Hippocampal formation (tissue), 2 donors: ENCODE results near the gene TBX4.
"Not testable (repeated sequence)": the region's sequence is repeated elsewhere in the genome, so short reads cannot be mapped to it uniquely, and the experiment has no call there.

Experiments
- DNase-seq, 2 donors: peaks; one replicate each; lab custom pipeline; 2025; lab: John Stamatoyannopoulos, UW

The TBX4 gene

DNA sequence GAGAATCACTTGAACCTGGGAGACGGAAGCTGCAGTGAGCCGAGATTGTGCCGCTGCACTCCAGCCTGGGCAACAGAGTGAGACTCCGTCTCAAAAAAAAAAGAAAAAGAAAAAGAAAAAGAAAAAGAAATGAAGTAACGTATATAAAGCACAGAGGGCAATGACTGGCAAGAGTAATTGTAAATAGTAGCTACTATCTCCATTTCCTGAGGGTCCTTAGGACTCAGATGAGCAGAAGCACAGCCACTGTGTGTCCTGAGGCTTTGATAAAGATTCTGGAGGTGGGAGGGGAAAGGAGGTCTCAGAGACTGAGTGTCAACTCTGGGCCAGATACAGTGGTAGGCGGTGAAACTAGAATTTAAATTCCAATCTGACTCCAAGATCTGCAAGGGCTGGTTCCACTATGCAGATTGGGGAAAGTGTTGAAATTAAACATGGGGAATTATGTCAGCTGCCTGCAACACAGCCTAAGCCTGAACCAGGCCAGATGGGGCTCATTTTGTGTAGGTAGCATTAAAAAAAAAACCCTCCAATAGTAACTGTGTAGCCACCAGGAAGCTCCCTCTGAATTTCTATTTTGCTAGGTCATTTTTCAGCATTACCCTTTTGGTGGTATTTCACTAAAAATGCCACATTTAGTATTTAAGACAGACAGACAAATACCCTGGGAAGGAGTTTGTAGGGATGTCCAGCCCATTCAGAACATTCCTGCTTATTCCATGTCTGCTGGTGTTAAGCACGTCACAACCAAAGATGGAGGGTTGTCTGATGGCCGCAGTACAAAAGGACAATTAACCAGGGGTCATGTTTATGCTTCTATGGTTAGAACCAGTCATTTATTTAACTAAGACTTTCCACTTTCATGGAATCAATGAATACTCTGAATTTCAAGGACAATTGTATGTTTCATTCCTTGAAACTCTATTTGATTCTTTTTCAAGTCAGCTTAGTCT lies 46.1 kb downstream of the TBX4 start:
- no peak for DNase-seq

DNA sequence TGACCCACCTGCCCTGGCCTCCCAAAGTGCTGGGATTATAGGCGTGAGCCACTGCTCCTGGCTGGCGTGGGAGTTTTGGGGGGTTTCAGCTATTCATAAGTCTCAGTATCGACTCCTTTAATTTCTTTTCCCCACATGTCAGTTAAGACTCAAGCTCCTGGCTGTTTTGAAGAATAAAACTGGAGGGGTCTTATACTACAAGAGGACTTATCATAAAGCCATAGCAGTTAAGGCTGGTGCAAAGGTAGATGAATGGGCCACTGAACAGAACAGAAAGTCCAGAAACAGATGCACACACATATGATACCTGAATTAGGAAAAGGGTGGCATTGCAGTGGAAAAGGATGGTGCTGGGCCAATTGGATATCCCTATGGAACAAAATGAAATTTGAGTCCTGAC lies 47.4 kb downstream of the TBX4 start:
- no peak for DNase-seq

DNA sequence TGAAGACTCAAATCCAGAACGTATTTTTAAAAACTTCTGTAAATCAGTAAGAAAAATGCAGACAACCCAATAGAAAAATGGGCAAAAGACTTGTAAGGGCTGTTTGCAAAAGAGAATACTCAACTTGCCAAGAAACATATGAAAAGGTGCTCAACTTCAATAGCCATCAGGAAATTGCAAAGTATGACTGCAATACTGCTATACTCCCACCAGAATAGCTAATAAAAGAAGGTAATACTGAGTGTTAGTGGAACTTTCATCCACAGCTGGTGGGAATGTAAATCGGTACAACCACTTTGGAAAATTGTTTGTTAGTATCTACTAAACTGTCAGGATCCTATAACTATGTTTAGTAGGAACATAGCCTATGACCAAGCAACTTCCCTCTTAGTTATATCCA lies 48.1 kb downstream of the TBX4 start:
- DNase-seq, result no peak

GRCh38 chr17:61502292-61502691 lies 50.1 kb downstream of the TBX4 start:
- no peak for DNase-seq

DNA sequence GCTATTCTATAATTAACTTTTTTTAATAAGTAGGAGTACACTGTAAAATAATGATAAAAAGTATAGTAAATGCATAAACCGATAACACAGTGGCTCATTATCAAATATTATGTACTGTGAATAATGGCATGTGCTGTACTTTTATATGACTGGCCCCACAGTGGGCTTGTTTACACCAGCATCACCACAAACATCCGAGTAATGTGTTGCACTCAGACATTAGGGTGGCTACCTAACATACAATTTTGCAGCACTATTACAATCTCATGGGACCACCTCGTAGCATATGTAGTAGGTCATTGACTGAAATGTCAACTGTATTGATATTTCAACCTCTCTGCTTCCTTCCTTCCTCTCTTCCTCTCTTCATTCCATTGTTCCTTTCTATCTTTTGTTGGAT lies 51.7 kb downstream of the TBX4 start:
- no peak for DNase-seq

DNA sequence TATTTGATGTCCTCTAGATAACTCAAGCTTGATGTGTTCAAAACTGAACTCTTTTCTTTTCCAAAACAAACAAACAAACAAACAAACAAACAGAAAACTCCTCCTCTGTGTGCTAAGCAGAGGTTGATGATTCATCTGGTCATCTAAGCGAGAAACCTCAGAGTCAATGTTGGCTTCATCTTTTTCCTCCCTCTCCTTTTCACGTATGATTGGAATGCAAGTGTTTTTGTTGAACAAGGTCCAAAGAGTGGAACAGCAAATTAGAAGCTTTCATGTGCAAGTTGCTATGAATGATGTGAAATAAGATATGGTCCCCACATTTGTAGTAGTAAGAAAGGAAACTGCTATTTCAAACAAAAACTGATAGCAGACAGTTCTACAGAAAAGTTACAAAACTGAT lies 52.5 kb downstream of the TBX4 start:
- no peak for DNase-seq

DNA sequence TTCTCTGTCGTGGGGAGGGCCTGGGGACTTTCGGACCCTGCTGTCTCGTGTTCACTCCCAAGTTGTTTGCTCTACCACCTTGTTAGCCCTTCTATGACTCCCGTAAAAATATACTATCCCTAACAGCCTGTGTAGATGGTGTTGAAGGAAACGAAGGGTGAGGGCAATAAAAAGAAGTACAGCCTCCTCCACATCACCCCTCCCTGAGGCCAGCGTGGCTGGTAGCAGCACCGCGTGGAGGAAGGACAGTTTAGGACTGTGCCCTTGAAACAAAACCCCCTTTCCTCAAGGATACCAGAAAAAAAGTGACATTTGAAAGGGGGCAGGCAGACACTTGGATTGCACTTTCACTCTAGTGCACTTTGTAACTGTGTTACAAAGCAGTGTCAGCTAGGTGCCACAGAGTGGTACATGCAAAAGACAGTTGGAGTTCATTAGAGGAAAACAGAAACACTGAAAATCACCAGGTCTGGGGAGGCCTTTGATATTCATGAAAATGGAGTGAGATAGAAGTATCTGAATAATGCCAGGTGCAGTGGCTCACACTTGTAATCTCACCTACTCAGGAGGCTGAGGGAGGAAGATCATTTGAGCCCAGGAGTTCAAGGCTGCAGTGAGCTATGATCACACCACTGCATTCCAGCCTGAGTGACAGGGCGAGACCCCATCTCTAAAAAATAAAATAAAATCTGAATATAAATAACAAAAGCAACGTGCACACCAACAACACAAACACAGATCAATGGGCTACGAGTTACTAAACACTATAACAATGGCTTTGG lies 53.8 kb downstream of the TBX4 start:
- no peak for DNase-seq

GRCh38 chr17:61507383-61508066 lies 55.3 kb downstream of the TBX4 start:
- DNase-seq, result no peak

DNA sequence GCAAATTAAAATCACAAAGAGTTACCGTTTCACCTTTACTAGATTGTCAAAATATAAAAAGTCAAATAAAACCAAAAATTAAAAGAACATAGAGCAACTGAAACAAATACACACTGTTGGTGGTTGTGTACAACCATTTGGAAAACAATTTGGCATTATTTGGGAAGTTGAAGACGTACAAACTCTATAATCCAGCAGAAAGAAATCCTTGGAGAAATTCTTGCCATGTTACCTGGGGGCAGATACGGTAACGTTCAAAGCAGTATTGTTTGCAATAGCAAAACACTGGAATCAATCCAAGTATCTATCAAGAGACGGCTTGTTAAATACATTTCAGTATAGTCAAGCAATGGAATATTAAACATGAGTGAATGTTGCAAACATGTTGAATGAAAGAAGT lies 56.7 kb downstream of the TBX4 start:
- DNase-seq, result no peak

- not testable (repeated sequence) for DNase-seq
Measured at GRCh38 chr17:61509454-61509853, 57.2 kb downstream of the TBX4 start.

GRCh38 chr17:61510237-61510636 lies 58.0 kb downstream of the TBX4 start:
- DNase-seq, result no peak

DNA sequence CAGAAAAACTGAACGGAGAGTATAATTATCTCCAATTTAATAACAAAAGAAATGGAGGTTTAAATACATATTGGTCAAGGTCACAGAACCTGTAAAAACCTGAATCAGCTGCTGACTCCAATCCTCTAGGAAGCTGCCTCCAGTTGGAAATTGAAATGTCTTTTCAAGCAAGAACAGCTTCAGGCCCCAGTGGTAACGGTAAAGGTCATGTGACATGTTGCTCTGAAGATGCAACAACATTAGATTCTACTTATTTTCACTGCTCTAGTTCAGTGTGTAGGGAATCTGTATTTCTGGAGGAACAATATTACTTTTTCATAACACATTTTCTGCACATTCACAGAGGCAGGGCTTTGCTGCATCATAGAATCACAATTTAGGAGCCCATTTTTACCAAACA lies 58.8 kb downstream of the TBX4 start:
- DNase-seq, result no peak

GRCh38 chr17:61511480-61512182 lies 59.4 kb downstream of the TBX4 start:
- DNase-seq, result no peak

DNA sequence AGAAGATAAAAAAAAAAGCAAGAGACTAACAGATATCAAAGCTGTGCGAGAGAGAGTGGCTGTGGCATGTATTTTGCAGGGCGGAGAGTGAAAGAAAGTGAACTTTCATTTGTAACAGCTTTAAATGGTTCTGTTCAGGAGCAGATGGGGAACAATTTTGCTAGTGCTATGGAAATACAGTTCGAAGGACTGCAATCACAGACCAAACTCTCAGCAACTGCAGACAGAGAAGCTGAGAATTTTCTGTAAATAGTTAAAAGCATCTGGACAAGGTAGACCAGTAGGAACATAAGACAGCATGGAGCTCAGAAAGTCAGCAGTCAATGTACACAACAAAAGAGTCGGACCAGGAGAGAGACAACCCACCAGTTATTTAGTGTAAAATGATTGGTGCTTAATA lies 62.3 kb downstream of the TBX4 start:
- no peak for DNase-seq

- no peak for DNase-seq
Measured at GRCh38 chr17:61517265-61517664, 65.0 kb downstream of the TBX4 start.

- no peak for DNase-seq
Measured at GRCh38 chr17:61517843-61518606, 65.8 kb downstream of the TBX4 start.

DNA sequence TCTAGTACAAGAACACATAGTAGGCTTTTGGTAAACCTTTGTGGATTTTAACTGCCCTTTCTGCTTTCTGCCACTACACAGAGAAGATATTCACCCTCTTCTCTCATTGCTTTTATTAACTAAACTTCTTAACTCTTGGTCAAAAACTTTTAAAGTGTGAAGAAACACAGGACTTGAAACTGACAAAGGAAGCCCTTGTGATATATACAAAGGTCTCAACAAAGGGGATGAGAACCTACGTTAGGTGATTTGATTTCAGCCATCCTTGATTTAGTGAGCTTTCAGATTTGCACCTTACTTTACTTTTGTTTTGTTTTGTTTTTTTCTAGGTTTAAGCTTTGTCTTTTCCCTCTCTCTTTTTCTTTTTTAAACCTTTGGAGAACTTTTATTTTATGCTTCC lies 66.9 kb downstream of the TBX4 start:
- DNase-seq, result no peak

DNA sequence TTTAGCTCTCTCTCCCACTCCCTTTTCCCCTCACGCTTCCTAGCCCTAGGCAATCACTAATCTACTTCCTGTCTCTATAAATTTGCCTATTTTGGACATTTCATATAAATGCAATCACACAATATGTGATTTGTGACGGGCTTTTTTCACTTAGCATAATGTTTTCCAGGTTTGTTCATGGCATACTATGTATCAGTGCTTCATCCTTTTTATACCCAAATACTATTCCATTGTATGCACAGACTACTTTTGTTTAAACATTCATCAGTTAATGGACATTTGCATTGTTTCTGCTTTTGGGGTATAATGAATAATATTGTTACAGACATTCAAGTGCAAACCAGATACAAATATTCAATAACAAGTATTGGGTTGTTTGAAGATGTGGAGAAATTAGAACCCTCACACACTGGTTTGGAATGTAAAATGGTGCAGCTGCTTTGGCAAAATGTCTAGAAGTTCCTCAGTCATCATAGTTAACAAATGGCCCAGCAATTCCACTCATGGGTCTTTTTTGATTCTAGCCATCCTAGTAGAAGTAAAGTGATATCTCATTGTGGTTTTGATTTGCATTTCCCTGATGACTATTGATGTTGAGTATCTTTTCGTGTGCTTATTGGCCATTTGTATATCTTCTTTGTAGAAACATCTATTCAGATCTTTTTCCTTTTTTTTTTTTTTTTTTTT lies 67.7 kb downstream of the TBX4 start:
- no peak for DNase-seq

GRCh38 chr17:61520897-61521296 lies 68.7 kb downstream of the TBX4 start:
- no peak for DNase-seq

DNA sequence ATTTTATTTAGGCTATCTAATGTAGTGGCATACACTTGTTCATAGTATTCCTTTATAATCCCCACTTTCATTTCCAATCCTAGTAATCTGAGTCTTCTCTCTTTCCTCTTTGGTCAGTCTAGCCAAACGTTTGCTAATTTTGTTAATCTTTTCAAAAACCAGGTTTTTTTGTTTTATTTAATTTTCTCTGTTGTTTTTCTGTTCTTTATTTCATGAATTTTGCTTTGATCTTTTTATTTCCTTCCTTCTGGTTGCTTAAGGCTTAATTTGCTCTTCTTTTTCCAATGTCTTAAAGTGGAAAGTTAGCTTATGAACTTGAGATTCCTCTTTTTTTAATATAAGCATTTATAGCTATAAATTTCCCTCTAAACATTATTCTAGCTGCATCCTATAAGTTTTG lies 69.9 kb downstream of the TBX4 start:
- DNase-seq, result no peak

GRCh38 chr17:61524319-61524718 lies 72.1 kb downstream of the TBX4 start:
- no peak for DNase-seq
